EL (cell line): ENCODE data around the gene MAML3.

ENCODE experiments used
- DNase-seq: peaks from one replicate; pipeline ENCODE4 v3.0.0-alpha.2; 2016

The MAML3 gene

DNA sequence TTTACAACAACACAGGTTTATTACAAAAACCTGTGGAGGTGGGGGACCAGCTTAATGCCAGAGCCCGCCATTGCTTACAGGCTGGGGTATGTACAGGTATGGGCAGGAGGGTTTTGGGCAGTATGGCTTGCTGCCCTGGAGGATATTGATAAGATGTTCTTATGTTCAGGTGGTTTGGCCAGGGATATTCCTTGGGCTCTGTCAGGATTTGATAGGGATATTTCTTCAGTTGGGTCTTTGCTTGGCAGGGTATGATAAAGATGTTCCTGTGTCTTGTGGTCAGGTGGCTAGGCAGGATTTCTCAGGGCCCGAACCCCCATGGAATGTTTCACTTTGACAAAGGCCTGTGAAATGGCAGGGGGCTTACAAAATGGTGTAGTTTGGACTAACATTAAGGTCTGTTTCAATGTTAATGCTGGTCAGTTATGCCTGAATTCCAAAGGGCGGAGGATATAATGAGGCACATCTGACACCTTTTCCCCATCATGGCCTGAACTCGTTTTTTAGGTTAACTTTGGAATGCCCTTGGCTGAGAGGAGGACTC, 485.3 kb downstream of the MAML3 start:
- DNase-seq, result no peak

GRCh38 chr4:139668036-139668435, 485.9 kb downstream of the MAML3 start:
- DNase-seq, result no peak
